Fibroblast of lung (primary cell): ENCODE results near the gene ZNF20. TPM values are rescaled to one million over a fixed set of nuclear protein-coding genes. Genes with fewer than 3 reads are reported as not detected.
"Not testable (repeated sequence)": the region's sequence is repeated elsewhere in the genome, so short reads cannot be mapped to it uniquely, and the experiment has no call there.

Source experiments
- DNase-seq, 2 donors: peaks; one replicate each; pipeline versions ENCODE4 v3.0.0 to v3.0.0-alpha.2; 2010; ENCODE audit warnings: low read depth in 2 of 2
- H2AFZ ChIP-seq: 2 replicates; pipeline ENCODE4 v1.5.1; 2012; ENCODE audit warnings: low read length, control low read depth, inconsistent platforms
- H3K27ac ChIP-seq: 2 replicates; pipeline ENCODE4 v1.5.1; 2011; ENCODE audit warnings: low read length, control low read depth; ENCODE audit not compliant: insufficient read depth
- H3K27me3 ChIP-seq: 2 replicates; pipeline ENCODE4 v1.5.1; 2011; ENCODE audit warnings: mild to moderate bottlenecking, low read length; ENCODE audit not compliant: control insufficient read depth, insufficient read depth
- H3K36me3 ChIP-seq: 2 replicates; pipeline ENCODE4 v1.5.1; 2011; ENCODE audit warnings: low read length; ENCODE audit not compliant: control insufficient read depth, insufficient read depth
- H3K4me1 ChIP-seq: 2 replicates; pipeline ENCODE4 v1.5.1; 2011; ENCODE audit warnings: low read length; ENCODE audit not compliant: control insufficient read depth, insufficient read depth; ENCODE audit errors: extremely low read depth
- H3K4me2 ChIP-seq: 2 replicates; pipeline ENCODE4 v1.5.1; 2011; ENCODE audit warnings: low read length, control low read depth; ENCODE audit not compliant: insufficient read depth; ENCODE audit errors: extremely low read depth
- H3K4me3 ChIP-seq, 4 experiments: fragments of 200-600 bp in 1 of 4; sonication (generic) in 1 of 4; replicated peaks in 1 of 4; 2 replicates each; pipeline ENCODE4 v1.5.1; 2011 to 2016; ENCODE audit warnings: low read length in 4 of 4, low read depth in 3 of 4, mild to moderate bottlenecking in 3 of 4, control low read depth in 2 of 4, inconsistent platforms in 1 of 4, mixed read lengths in 1 of 4; ENCODE audit not compliant: insufficient read depth in 1 of 4; ENCODE audit errors: control extremely low read depth in 1 of 4
- H3K79me2 ChIP-seq: 2 replicates; pipeline ENCODE4 v1.5.1; 2012; ENCODE audit warnings: mild to moderate bottlenecking, low read length, inconsistent platforms; ENCODE audit not compliant: control insufficient read depth, insufficient read depth
- H3K9ac ChIP-seq: 2 replicates; pipeline ENCODE4 v1.5.1; 2011; ENCODE audit warnings: mild to moderate bottlenecking, low read length, control low read depth; ENCODE audit not compliant: insufficient read depth
- H3K9me3 ChIP-seq: 2 replicates; pipeline ENCODE4 v1.5.1; 2012; ENCODE audit warnings: low read depth, low read length; ENCODE audit not compliant: control insufficient read depth, insufficient read depth
- H4K20me1 ChIP-seq: 2 replicates; pipeline ENCODE4 v1.5.1; 2011; ENCODE audit warnings: low read length; ENCODE audit not compliant: control insufficient read depth, insufficient read depth; ENCODE audit errors: extremely low read depth
- CTCF ChIP-seq, 2 donors: IDR thresholded peaks in 1 of 2; conservative IDR thresholded peaks in 1 of 2; 1 replicate in 1 of 2; 2 replicates in 1 of 2; pipeline ENCODE4 v1.5.1; 2011 to 2012; ENCODE audit warnings: low read length in 2 of 2, control low read depth in 1 of 2, inconsistent platforms in 1 of 2, low read depth in 1 of 2, mild to moderate bottlenecking in 1 of 2
- EZH2 ChIP-seq: IDR thresholded peaks from 2 replicates; pipeline ENCODE4 v1.5.1; 2012; ENCODE audit warnings: low read length, control low read depth, mild to moderate bottlenecking; ENCODE audit errors: missing control alignments
- polyA plus RNA-seq, 2 donors: library from polyadenylated mRNA; depleted of rRNA in 1 of 2; stranded (reverse) in 1 of 2; unstranded in 1 of 2; fragments of >200 nt; gene quantifications; 2 replicates each; pipeline ENCODE4 v1.2.1, GENCODE V29; 2011 to 2012; ENCODE audit warnings: missing spikeins in 1 of 2
- total RNA-seq: library from RNA; depleted of rRNA; stranded (reverse); fragments of >200 nt; gene quantifications from 2 replicates; pipeline ENCODE4 v1.2.1, GENCODE V29; 2014

The ZNF20 gene
- total and polyA plus RNA-seq, 2 donors (not counting 1 experiment from before 2014, with no cell fraction given), result 3.3 to 8.6 TPM

- no peaks in the 10 kb centered on the region for H4K20me1 ChIP-seq
- H3K4me3 ChIP-seq, result no peak overlapping the region
- DNase-seq, result no peak
- H3K4me1 ChIP-seq, result no peaks in the 10 kb centered on the region
- no peaks in the 10 kb centered on the region for H3K79me2 ChIP-seq
- H3K27ac ChIP-seq, result no peak overlapping the region
- TF ChIP-seq EZH2 (no peak), CTCF (conservative IDR thresholded peaks at IDR 0.05 in 1 of 2, IDR thresholded peaks at IDR 0.05 in 1 of 2; ENCODE audit: low read depth in 1 of 2, low read length in 2 of 2) (no peak)
- H3K9me3 ChIP-seq, result no peaks in the 10 kb centered on the region
- H3K9ac ChIP-seq, result no peak overlapping the region
- no peak overlapping the region for H2AFZ ChIP-seq
- H3K36me3 ChIP-seq, result no peaks in the 10 kb centered on the region
- H3K4me2 ChIP-seq, result no peak overlapping the region
- no peaks in the 10 kb centered on the region for H3K27me3 ChIP-seq
Measured at GRCh38 chr19:12111176-12111575, 29.0 kb downstream of the ZNF20 start.

GRCh38 chr19:12103909-12104308, 36.2 kb downstream of the ZNF20 start:
- H3K4me3 ChIP-seq, H3K4me1 ChIP-seq, H3K4me2 ChIP-seq, H3K79me2 ChIP-seq, H3K9ac ChIP-seq, DNase-seq, H3K27ac ChIP-seq, H2AFZ ChIP-seq, H3K9me3 ChIP-seq, H3K27me3 ChIP-seq, H3K36me3 ChIP-seq, H4K20me1 ChIP-seq: not testable (repeated sequence)

- H3K9ac ChIP-seq, result no peak overlapping the region
- no peaks in the 10 kb centered on the region for H4K20me1 ChIP-seq
- no peak for TF ChIP-seq EZH2
- no peaks in the 10 kb centered on the region for H3K4me1 ChIP-seq
- no peak overlapping the region for H2AFZ ChIP-seq
- no peak overlapping the region for H3K4me3 ChIP-seq
- no peaks in the 10 kb centered on the region for H3K27me3 ChIP-seq
- H3K9me3 ChIP-seq, result no peaks in the 10 kb centered on the region
- no peaks in the 10 kb centered on the region for H3K36me3 ChIP-seq
- H3K79me2 ChIP-seq, result no peaks in the 10 kb centered on the region
- no peak for DNase-seq
- H3K27ac ChIP-seq, result no peak overlapping the region
- H3K4me2 ChIP-seq, result no peak overlapping the region
Measured at GRCh38 chr19:12098040-12098439, 42.1 kb downstream of the ZNF20 start.

GRCh38 chr19:12095111-12095790, 44.9 kb downstream of the ZNF20 start:
- no peaks in the 10 kb centered on the region for H3K79me2 ChIP-seq
- no peaks in the 10 kb centered on the region for H3K36me3 ChIP-seq
- H3K27me3 ChIP-seq, result no peaks in the 10 kb centered on the region
- H3K4me1 ChIP-seq, result no peaks in the 10 kb centered on the region
- no peak overlapping the region for H2AFZ ChIP-seq
- H3K27ac ChIP-seq, result no peak overlapping the region
- DNase-seq, result peak in 1 of 2 donors; percentile 70
- H3K9me3 ChIP-seq, result no peaks in the 10 kb centered on the region
- no peaks in the 10 kb centered on the region for H4K20me1 ChIP-seq
- no peak overlapping the region for H3K4me3 ChIP-seq
- TF ChIP-seq EZH2 (no peak), CTCF (conservative IDR thresholded peaks at IDR 0.05 in 1 of 2, IDR thresholded peaks at IDR 0.05 in 1 of 2; ENCODE audit: low read depth in 1 of 2, low read length in 2 of 2) (no peak)
- H3K9ac ChIP-seq, result no peak overlapping the region
- no peak overlapping the region for H3K4me2 ChIP-seq
